SK-N-SH (cell line): Measurements from ENCODE around the gene KRT28. TPM values are rescaled to one million over a fixed set of nuclear protein-coding genes. Genes with fewer than 3 reads are reported as not detected.

Source experiments
- CTCF ChIA-PET: fragments of 300-600, 350-600 bp; formaldehyde crosslinking; extraction: SDS; loops from one replicate; lab custom pipeline; 2021; lab: Yijun Ruan, JAX
- POLR2A ChIA-PET: fragments of 350-600 bp; sonication (Branson Sonifier 250); formaldehyde crosslinking; extraction: SDS; loops from one replicate; lab custom pipeline; 2020; ENCODE audit warnings: antibody characterized with exemption, inconsistent platforms; lab: Yijun Ruan, JAX
- DNase-seq: peaks from one replicate; pipeline ENCODE4 v3.0.0; 2012
- H2AFZ ChIP-seq: fragments of 200-600 bp; sonication (generic); 2 replicates; pipeline ENCODE4 v1.8.1; 2016; ENCODE audit warnings: antibody characterized with exemption, mild to moderate bottlenecking, low read depth
- H3F3A ChIP-seq: fragments of 200-600 bp; sonication (generic); replicated peaks from 2 replicates; pipeline ENCODE3; 2016; ENCODE audit warnings: antibody characterized with exemption, mild to moderate bottlenecking; ENCODE audit not compliant: insufficient read depth
- H3K27ac ChIP-seq, 2 experiments: fragments of 200-500 bp in 1 of 2; fragments of 200-600 bp in 1 of 2; sonication (Bioruptor generic) in 1 of 2; sonication (generic), shearing (Covaris generic) in 1 of 2; 2 replicates each; pipeline versions ENCODE4 v1.5.1 to v1.6.1; 2014 to 2016; ENCODE audit warnings: low read depth in 2 of 2, inconsistent platforms in 1 of 2, low read length in 1 of 2, mild to moderate bottlenecking in 1 of 2, mixed read lengths in 1 of 2
- H3K27me3 ChIP-seq: fragments of 200-600 bp; sonication (generic), shearing (Covaris generic); 2 replicates; pipeline ENCODE4 v1.6.1; 2016; ENCODE audit warnings: mixed run types; ENCODE audit not compliant: insufficient read depth
- H3K36me3 ChIP-seq, 2 experiments: fragments of 200-500 bp in 1 of 2; fragments of 200-600 bp in 1 of 2; sonication (Bioruptor generic) in 1 of 2; sonication (generic) in 1 of 2; replicated peaks in 1 of 2; 2 replicates each; pipeline versions ENCODE3 to v1.5.1; 2014 to 2016; ENCODE audit warnings: low read length in 1 of 2, mild to moderate bottlenecking in 1 of 2; ENCODE audit not compliant: insufficient read depth in 2 of 2, control insufficient read depth in 1 of 2
- H3K4me1 ChIP-seq, 2 experiments: fragments of 200-500 bp in 1 of 2; fragments of 200-600 bp in 1 of 2; sonication (Bioruptor generic) in 1 of 2; sonication (generic), shearing (Covaris generic) in 1 of 2; 2 replicates each; pipeline versions ENCODE4 v1.5.1 to v1.6.1; 2014 to 2016; ENCODE audit warnings: low read depth in 1 of 2, low read length in 1 of 2, mixed run types in 1 of 2; ENCODE audit not compliant: insufficient read depth in 2 of 2, control insufficient read depth in 1 of 2
- H3K4me2 ChIP-seq: fragments of 200-600 bp; sonication (generic), shearing (Covaris generic); 2 replicates; pipeline ENCODE4 v1.6.1; 2017; ENCODE audit warnings: mixed run types
- H3K4me3 ChIP-seq, 2 experiments: fragments of 200-500 bp in 1 of 2; fragments of 200-600 bp in 1 of 2; sonication (Bioruptor generic) in 1 of 2; sonication (generic), shearing (Covaris generic) in 1 of 2; 2 replicates each; pipeline versions ENCODE4 v1.5.1 to v1.8.1; 2014 to 2016; ENCODE audit warnings: low read depth in 2 of 2, inconsistent platforms in 1 of 2, low read length in 1 of 2, mild to moderate bottlenecking in 1 of 2, mixed read lengths in 1 of 2, moderate library complexity in 1 of 2
- H3K79me2 ChIP-seq: fragments of 200-600 bp; sonication (generic); 2 replicates; pipeline ENCODE4 v1.8.1; 2017; ENCODE audit warnings: mild to moderate bottlenecking; ENCODE audit not compliant: insufficient read depth
- H3K9ac ChIP-seq: fragments of 200-600 bp; sonication (generic); 2 replicates; pipeline ENCODE4 v1.6.1; 2017; ENCODE audit warnings: mixed run types
- H3K9me2 ChIP-seq: fragments of 200-600 bp; sonication (generic); 2 replicates; pipeline ENCODE4 v1.6.1; 2017; ENCODE audit warnings: mixed run types
- H3K9me3 ChIP-seq: fragments of 200-600 bp; sonication (generic); 2 replicates; pipeline ENCODE4 v1.6.1; 2017; ENCODE audit warnings: mixed run types, mild to moderate bottlenecking, moderate library complexity
- H4K20me1 ChIP-seq: fragments of 200-600 bp; sonication (generic); 2 replicates; pipeline ENCODE4 v1.6.1; 2017; ENCODE audit warnings: mild to moderate bottlenecking, mixed run types; ENCODE audit not compliant: insufficient read depth
- CHD2 ChIP-seq: fragments of 150-350 bp; IDR thresholded peaks from 2 replicates; pipeline ENCODE4 v1.6.1; 2018; ENCODE audit warnings: low read length; ENCODE audit not compliant: partially characterized antibody
- ELF1 ChIP-seq: IDR thresholded peaks from 2 replicates; pipeline ENCODE4 v1.4.0; 2012
- EP300 ChIP-seq, 2 experiments: IDR thresholded peaks; 2 replicates each; pipeline versions ENCODE4 v1.4.0 to v1.6.1; 2012; ENCODE audit warnings: borderline replicate concordance in 1 of 2, low read depth in 1 of 2, low read length in 1 of 2
- EZH2phosphoT487 ChIP-seq: fragments of 200-600 bp; sonication (generic); IDR thresholded peaks from 2 replicates; pipeline ENCODE4 v1.6.1; 2017; ENCODE audit warnings: low read depth, mixed run types, mild to moderate bottlenecking, antibody characterized with exemption, moderate library complexity, borderline replicate concordance
- FOSL2 ChIP-seq: IDR thresholded peaks from 2 replicates; pipeline ENCODE4 v1.4.0; 2012; ENCODE audit warnings: low read depth, mild to moderate bottlenecking, moderate library complexity, borderline replicate concordance
- FOXJ3 ChIP-seq: sonication (generic); formaldehyde crosslinking; IDR thresholded peaks from 2 replicates; pipeline ENCODE4 v1.5.1; 2020; ENCODE audit warnings: mild to moderate bottlenecking, missing genetic modification reagents
- GABPA ChIP-seq: IDR thresholded peaks from 2 replicates; pipeline ENCODE4 v1.4.0; 2012; ENCODE audit warnings: low read depth, mild to moderate bottlenecking
- MAX ChIP-seq: IDR thresholded peaks from 2 replicates; pipeline ENCODE4 v1.4.0; 2012; ENCODE audit warnings: low read depth
- MEF2A ChIP-seq: IDR thresholded peaks from 2 replicates; pipeline ENCODE4 v1.4.0; 2012; ENCODE audit warnings: low read depth, borderline replicate concordance
- MXI1 ChIP-seq: IDR thresholded peaks from 2 replicates; pipeline ENCODE4 v1.6.1; 2012; ENCODE audit warnings: mild to moderate bottlenecking, low read depth, low read length, improper control_type of control experiment
- NRF1 ChIP-seq: IDR thresholded peaks from 2 replicates; pipeline ENCODE4 v1.6.1; 2012; ENCODE audit warnings: low read depth, mild to moderate bottlenecking, low read length
- PBX3 ChIP-seq: IDR thresholded peaks from 2 replicates; pipeline ENCODE4; 2012
- POLR2AphosphoS5 ChIP-seq: IDR thresholded peaks from 2 replicates; pipeline ENCODE4 v1.6.1; 2012; ENCODE audit warnings: low read depth, low read length
- RCOR1 ChIP-seq: fragments of 150-350 bp; IDR thresholded peaks from 2 replicates; pipeline ENCODE4 v1.6.1; 2017; ENCODE audit warnings: antibody characterized with exemption, low read length
- REST ChIP-seq: IDR thresholded peaks from 2 replicates; pipeline ENCODE4 v1.6.1; 2012; ENCODE audit warnings: mild to moderate bottlenecking, low read depth, low read length, moderate library complexity
- SMC3 ChIP-seq: IDR thresholded peaks from 2 replicates; pipeline ENCODE4 v1.6.1; 2012; ENCODE audit warnings: low read depth, low read length, improper control_type of control experiment
- TAF1 ChIP-seq: IDR thresholded peaks from 2 replicates; pipeline ENCODE4 v1.6.1; 2012; ENCODE audit warnings: low read depth, mild to moderate bottlenecking, low read length, moderate library complexity, borderline replicate concordance
- TCF12 ChIP-seq: IDR thresholded peaks from 2 replicates; pipeline ENCODE4 v1.4.0; 2012
- USF1 ChIP-seq: IDR thresholded peaks from 2 replicates; pipeline ENCODE4 v1.4.0; 2012; ENCODE audit warnings: low read depth, borderline replicate concordance
- USF2 ChIP-seq: fragments of 150-350 bp; IDR thresholded peaks from 2 replicates; pipeline ENCODE4 v1.6.1; 2017; ENCODE audit warnings: antibody characterized with exemption, low read length, low read depth, borderline replicate concordance
- WGBS: methylation state at CpG from one replicate; pipeline ENCODE4 v1.1.6; 2017; ENCODE audit warnings: low lambda C conversion rate; 5-methylcytosine and 5-hydroxymethylcytosine counted together
- polyA plus RNA-seq, 3 experiments: library from polyadenylated mRNA; depleted of rRNA; stranded (reverse); fragments of >200 nt; gene quantifications; 2 replicates each; pipeline ENCODE4 v1.2.3, GENCODE V29; 2012

KRT28 gene
- polyA plus RNA-seq, 1 of the 3 experiments (the other 2 are of a cell fraction): not detected

GRCh38 chr17:40795019-40795667 lies 4.6 kb downstream of the KRT28 start:
- WGBS: 21% methylated on average over 10 of the region's 10 CpGs
- Histone ChIP-seq H3K4me2 (no peak overlapping the region), H3K4me1 (no peaks in the 10 kb centered on the region), H3K4me3 (no peak overlapping the region), H3K9me2 (no peaks in the 10 kb centered on the region), H3K27me3 (peaks cover 68% of the 10 kb centered on the region), H3K9ac (no peak overlapping the region), H3K9me3 (no peaks in the 10 kb centered on the region), H4K20me1 (no peaks in the 10 kb centered on the region), H2AFZ (no peak overlapping the region), H3K79me2 (no peaks in the 10 kb centered on the region), H3F3A (no peaks in the 10 kb centered on the region), H3K27ac (no peak overlapping the region), H3K36me3 (no peaks in the 10 kb centered on the region)
- POLR2A ChIA-PET: no interaction called here
- no peak for DNase-seq
- TF ChIP-seq POLR2AphosphoS5: no peak
- no peak for TF ChIP-seq RCOR1
- no peak for TF ChIP-seq FOXJ3 (CRISPR knock-in tag)
- TF ChIP-seq MEF2A: no peak
- TF ChIP-seq FOSL2: no peak
- no peak for TF ChIP-seq REST
- no peak for TF ChIP-seq USF1
- no peak for TF ChIP-seq PBX3
- no peak for TF ChIP-seq CHD2
- TF ChIP-seq EZH2phosphoT487: no peak
- no peak for TF ChIP-seq EP300 (IDR thresholded peaks at IDR 0.05; ENCODE audit: borderline replicate concordance in 1 of 2, low read depth in 1 of 2, low read length in 1 of 2)
- no peak for TF ChIP-seq SMC3
- TF ChIP-seq TCF12: no peak
- TF ChIP-seq MXI1: no peak
- TF ChIP-seq USF2: no peak
- no peak for TF ChIP-seq ELF1
- no peak for TF ChIP-seq MAX
- no peak for TF ChIP-seq NRF1
- no peak for TF ChIP-seq TAF1
- no peak for TF ChIP-seq GABPA
- CTCF ChIA-PET: interaction anchor here (0.7 to 2.6 kb wide), 4 partner anchors 8 to 868 kb away, joined by 3 to 9 read pairs (median 6); no protein-coding TSS in a partner anchor
